HG02943 (cell line): Measurements from ENCODE around the gene OPHN1.

ENCODE experiments used
- ATAC-seq: cut with Tn5 transposase; IDR thresholded peaks from one replicate; pipeline ENCODE4 v1.9.1; 2021; ENCODE audit warnings: mild to moderate bottlenecking, low read depth, moderate library complexity; ENCODE audit not compliant: unreplicated experiment

OPHN1 gene

GRCh38 chrX:68183612-68184214 is 249.6 kb downstream of the OPHN1 start:
- ATAC-seq: no peak

- no peak for ATAC-seq
Observed at GRCh38 chrX:68180579-68180978, 252.7 kb downstream of the OPHN1 start.

- no peak for ATAC-seq
Observed at GRCh38 chrX:68179355-68179754, 253.9 kb downstream of the OPHN1 start.

- no peak for ATAC-seq
Observed at GRCh38 chrX:68177542-68177941, 255.8 kb downstream of the OPHN1 start.

GRCh38 chrX:68175562-68175961 is 257.7 kb downstream of the OPHN1 start:
- ATAC-seq: no peak

GRCh38 chrX:68163441-68163840 is 269.9 kb downstream of the OPHN1 start:
- no peak for ATAC-seq

GRCh38 chrX:68147848-68148247 is 285.4 kb downstream of the OPHN1 start:
- no peak for ATAC-seq

GRCh38 chrX:68146054-68146453 is 287.2 kb downstream of the OPHN1 start:
- ATAC-seq: no peak

- ATAC-seq: no peak
Observed at GRCh38 chrX:68139791-68140190, 293.5 kb downstream of the OPHN1 start.

GRCh38 chrX:68133181-68133580 is 300.1 kb downstream of the OPHN1 start:
- ATAC-seq: no peak

- no peak for ATAC-seq
Observed at GRCh38 chrX:68132749-68133148, 300.5 kb downstream of the OPHN1 start.

- ATAC-seq: no peak
Observed at GRCh38 chrX:68121835-68122234, 311.5 kb downstream of the OPHN1 start.

- ATAC-seq: no peak
Observed at GRCh38 chrX:68121371-68121770, 311.9 kb downstream of the OPHN1 start.

- ATAC-seq: no peak
Observed at GRCh38 chrX:68115371-68115770, 317.9 kb downstream of the OPHN1 start.

GRCh38 chrX:68114573-68115129 is 318.6 kb downstream of the OPHN1 start:
- ATAC-seq: no peak

GRCh38 chrX:68113837-68114572 is 319.3 kb downstream of the OPHN1 start:
- no peak for ATAC-seq

- ATAC-seq: no peak
Observed at GRCh38 chrX:68112321-68112720, 321.0 kb downstream of the OPHN1 start.

GRCh38 chrX:68109162-68109561 is 324.1 kb downstream of the OPHN1 start:
- ATAC-seq: no peak

GRCh38 chrX:68098431-68098830 is 334.9 kb downstream of the OPHN1 start:
- ATAC-seq: no peak

GRCh38 chrX:68090266-68090665 is 343.0 kb downstream of the OPHN1 start:
- ATAC-seq: no peak

- no peak for ATAC-seq
Observed at GRCh38 chrX:68087526-68087925, 345.8 kb downstream of the OPHN1 start.

- no peak for ATAC-seq
Observed at GRCh38 chrX:68086709-68087108, 346.6 kb downstream of the OPHN1 start.
